ENCODE data around the gene KCTD11.

KCTD11 gene

GRCh38 chr17:7403977-7404736 is 52.2 kb downstream of the KCTD11 start, which contains the start of gene TMEM256:
TSS of gene TMEM256 (minus strand) at chr17:7404097. CDS start at chr17:7404084, 13 bp downstream.
- TF ChIP-seq TOX (CRISPR knock-in tag; IDR thresholded peaks at IDR 0.05; ENCODE audit: borderline replicate concordance) (no peak), SNAI2 (CRISPR knock-in tag; IDR thresholded peaks at IDR 0.05) (no peak), RARB (CRISPR knock-in tag; IDR thresholded peaks at IDR 0.05) (no peak)

More at GRCh38 chr17:7403977-7404736, 52.2 kb downstream of the KCTD11 start, which contains the start of gene TMEM256:
- ATAC-seq = peak; percentile 96
